ENCODE data around the gene ZBBX.

Gene ZBBX

DNA sequence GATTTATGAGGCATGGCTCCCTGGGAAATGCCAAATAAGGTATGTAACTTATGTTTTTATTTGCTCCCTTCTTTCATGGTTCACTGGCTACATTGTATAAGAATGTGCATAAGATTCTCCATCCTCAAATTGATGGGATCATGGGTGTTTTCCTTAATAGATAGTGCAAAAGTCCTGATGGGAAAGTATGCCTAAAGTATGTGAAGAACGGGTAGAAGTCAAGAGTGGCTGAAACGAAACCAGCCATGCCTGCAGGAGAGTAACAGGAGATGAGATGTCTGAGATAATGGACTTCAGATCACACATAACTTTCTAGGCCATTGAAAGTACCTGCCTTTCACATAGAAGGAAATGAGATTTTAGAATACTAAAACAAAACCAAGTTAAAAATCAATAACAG is 56.5 kb downstream of the ZBBX start:
- no peak for FAIRE-seq
- TF ChIP-seq PAX5 (IDR thresholded peaks at IDR 0.05; ENCODE audit: insufficient read depth, low read length, severe bottlenecking) (no peak), POLR2A (IDR thresholded peaks at IDR 0.05; ENCODE audit: low read depth, low read length) (no peak), SPI1 (IDR thresholded peaks at IDR 0.05; ENCODE audit: low read depth, low read length) (no peak), POU2F2 (IDR thresholded peaks at IDR 0.05; ENCODE audit: low read depth, low read length) (no peak), POLR2AphosphoS5 (IDR thresholded peaks at IDR 0.05; ENCODE audit: low read depth, low read length) (no peak), TAF1 (IDR thresholded peaks at IDR 0.05; ENCODE audit: low read depth, low read length) (no peak)
- no peak for DNase-seq (ENCODE audit: insufficient read length, low spot score)

DNA sequence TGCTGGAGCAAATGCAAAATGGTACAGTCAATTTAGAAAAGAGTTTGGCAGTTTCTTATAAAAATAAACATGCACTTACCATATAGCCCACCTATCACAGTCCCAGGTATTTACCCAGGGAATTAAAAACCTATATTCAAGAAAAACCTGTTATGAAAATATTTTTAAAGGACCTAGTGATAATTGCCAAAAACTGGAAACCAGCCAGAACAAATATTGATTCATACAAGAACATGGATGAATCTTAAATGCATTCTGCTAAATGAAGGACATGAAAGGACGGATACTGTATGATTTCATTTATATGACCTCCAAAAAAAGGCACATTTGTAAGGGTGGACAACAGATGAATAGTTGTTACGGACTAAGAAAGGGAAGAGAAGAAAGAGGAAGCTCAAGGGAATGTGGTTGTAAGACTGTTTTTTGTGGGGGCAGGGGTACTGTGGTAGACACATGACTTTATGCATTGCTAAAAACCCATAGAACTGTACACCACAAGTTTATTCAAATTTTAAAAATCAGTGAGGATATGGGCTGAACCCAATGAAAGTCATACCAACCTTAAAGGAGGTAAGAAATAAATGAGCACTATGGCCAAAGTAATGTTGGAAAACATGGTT is 61.0 kb downstream of the ZBBX start:
- TF ChIP-seq TAF1 (IDR thresholded peaks at IDR 0.05; ENCODE audit: low read depth, low read length) (no peak), POLR2A (IDR thresholded peaks at IDR 0.05; ENCODE audit: low read depth, low read length) (no peak), POLR2AphosphoS5 (IDR thresholded peaks at IDR 0.05; ENCODE audit: low read depth, low read length) (no peak)
- FAIRE-seq (no peak), DNase-seq (ENCODE audit: insufficient read length, low spot score) (no peak)

DNA sequence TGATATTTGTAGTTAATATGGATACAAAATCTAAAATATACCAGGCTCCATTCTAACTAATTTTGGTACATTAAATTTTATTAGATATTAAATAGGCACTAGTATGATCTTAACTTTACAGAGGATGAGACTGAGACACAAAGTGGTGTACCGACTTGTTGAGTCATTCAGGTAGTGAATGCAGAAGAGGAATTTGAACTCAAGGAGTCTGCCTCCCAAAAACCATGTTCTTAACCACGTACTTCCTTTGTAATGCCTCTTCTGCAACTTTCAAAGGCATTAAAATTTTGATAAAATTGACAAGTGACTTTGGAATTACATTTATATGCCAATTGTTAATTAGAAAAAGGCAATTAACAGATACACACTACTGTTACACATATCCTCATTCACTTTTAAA is 61.8 kb downstream of the ZBBX start:
- TF ChIP-seq SPI1 (IDR thresholded peaks at IDR 0.05; ENCODE audit: low read depth, low read length) (no peak), PAX5 (IDR thresholded peaks at IDR 0.05; ENCODE audit: insufficient read depth, low read length, severe bottlenecking) (no peak), TAF1 (IDR thresholded peaks at IDR 0.05; ENCODE audit: low read depth, low read length) (no peak)
- FAIRE-seq (no peak), DNase-seq (ENCODE audit: insufficient read length, low spot score) (no peak)

DNA sequence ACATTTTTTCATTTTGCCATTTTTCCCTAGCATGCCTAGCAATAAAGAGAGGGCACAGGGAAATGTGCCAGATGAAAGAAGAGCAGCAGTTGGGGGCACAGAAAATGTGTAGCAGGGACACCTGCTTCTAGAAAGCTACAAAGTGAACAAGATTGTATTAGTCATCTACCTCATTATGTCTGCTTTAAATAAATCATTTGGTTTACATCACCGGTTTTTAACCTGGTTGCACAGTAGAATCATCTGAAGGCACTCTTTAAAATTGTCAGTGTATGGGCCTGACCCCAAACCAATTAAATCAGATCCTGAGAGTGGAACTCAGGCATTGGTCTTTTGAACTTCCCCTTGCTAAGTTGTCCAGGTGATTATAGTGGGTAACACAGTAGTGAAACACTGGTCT is 73.8 kb downstream of the ZBBX start:
- no peak for DNase-seq (ENCODE audit: insufficient read length, low spot score)
- TF ChIP-seq POLR2A (IDR thresholded peaks at IDR 0.05; ENCODE audit: low read depth, low read length) (no peak), TAF1 (IDR thresholded peaks at IDR 0.05; ENCODE audit: low read depth, low read length) (no peak), PAX5 (IDR thresholded peaks at IDR 0.05; ENCODE audit: insufficient read depth, low read length, severe bottlenecking) (no peak), SPI1 (IDR thresholded peaks at IDR 0.05; ENCODE audit: low read depth, low read length) (no peak), POLR2AphosphoS5 (IDR thresholded peaks at IDR 0.05; ENCODE audit: low read depth, low read length) (no peak), POU2F2 (IDR thresholded peaks at IDR 0.05; ENCODE audit: low read depth, low read length) (no peak)
- no peak for FAIRE-seq

DNA sequence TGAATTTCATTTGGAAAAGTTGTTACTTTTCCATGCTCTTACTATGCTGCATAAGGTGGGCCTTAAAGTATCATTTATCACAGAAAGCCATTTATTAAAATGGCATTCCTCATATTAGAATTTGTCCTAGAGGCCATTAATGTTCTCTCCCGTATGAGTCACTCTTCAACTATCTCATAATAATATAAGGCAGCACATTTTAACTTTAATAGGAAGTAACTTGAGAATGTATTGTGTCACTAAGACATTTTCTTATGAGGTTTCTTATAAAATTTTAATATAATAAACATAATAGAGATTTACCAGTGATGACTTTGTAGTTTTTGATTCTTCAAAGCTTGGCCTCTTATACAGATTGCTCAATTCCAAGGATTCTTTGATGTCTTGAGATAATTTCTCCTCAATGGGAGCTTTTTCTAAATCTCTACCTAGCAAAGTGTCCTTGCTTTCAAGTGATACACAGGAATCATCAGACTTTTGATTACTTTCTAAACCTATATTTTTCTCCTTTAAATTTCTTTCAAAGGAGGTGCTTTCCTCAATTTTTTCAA is 74.7 kb downstream of the ZBBX start:
- FAIRE-seq (no peak), DNase-seq (ENCODE audit: insufficient read length, low spot score) (no peak)
- TF ChIP-seq POU2F2 (IDR thresholded peaks at IDR 0.05; ENCODE audit: low read depth, low read length) (no peak), PAX5 (IDR thresholded peaks at IDR 0.05; ENCODE audit: insufficient read depth, low read length, severe bottlenecking) (no peak), POLR2AphosphoS5 (IDR thresholded peaks at IDR 0.05; ENCODE audit: low read depth, low read length) (no peak), SPI1 (IDR thresholded peaks at IDR 0.05; ENCODE audit: low read depth, low read length) (no peak), TAF1 (IDR thresholded peaks at IDR 0.05; ENCODE audit: low read depth, low read length) (no peak), POLR2A (IDR thresholded peaks at IDR 0.05; ENCODE audit: low read depth, low read length) (no peak)

DNA sequence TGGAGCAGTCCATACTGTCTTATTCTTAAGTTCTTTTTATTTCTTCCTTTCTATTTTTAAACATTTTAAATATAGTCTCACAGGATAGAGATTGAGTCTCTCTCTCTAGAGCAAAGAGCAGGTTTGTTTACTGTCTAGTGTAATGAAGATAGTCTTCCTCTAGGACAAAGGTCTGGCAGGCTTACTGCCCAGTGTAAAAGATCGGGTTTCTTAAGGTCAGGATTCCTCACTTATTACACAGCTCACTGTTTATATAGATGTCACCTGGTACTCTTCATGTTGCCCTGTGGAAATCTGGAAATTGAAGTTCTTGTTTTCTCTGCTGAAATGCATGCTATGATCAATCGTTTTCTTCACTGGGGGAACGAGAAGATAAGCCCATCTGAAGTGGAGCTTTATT is 76.0 kb downstream of the ZBBX start:
- FAIRE-seq (no peak), DNase-seq (ENCODE audit: insufficient read length, low spot score) (no peak)
- TF ChIP-seq POLR2A (IDR thresholded peaks at IDR 0.05; ENCODE audit: low read depth, low read length), result no peak
- no peak for TF ChIP-seq TAF1 (IDR thresholded peaks at IDR 0.05; ENCODE audit: low read depth, low read length)
- TF ChIP-seq SPI1 (IDR thresholded peaks at IDR 0.05; ENCODE audit: low read depth, low read length), result no peak
- TF ChIP-seq PAX5 (IDR thresholded peaks at IDR 0.05; ENCODE audit: insufficient read depth, low read length, severe bottlenecking), result no peak

DNA sequence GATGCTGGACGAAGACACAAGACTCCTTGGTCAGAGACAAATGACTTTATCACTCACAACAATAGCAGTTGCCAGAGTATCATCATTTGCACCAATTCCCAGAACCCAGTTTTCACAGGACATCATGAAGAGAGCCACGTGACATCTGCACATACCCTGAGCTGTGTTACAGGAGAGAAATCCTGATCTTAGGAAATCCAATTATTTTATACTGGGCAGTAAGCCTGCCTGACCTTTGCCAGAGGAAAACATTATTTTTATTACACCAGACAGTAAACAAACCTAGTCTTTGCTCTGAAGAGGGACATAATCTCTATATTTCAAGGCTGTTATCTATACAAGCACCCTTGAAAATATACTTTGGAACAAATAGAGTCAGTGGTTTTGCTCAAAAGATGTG is 77.4 kb downstream of the ZBBX start:
- FAIRE-seq (no peak), DNase-seq (ENCODE audit: insufficient read length, low spot score) (no peak)
- TF ChIP-seq POLR2A (IDR thresholded peaks at IDR 0.05; ENCODE audit: low read depth, low read length) (no peak), PAX5 (IDR thresholded peaks at IDR 0.05; ENCODE audit: insufficient read depth, low read length, severe bottlenecking) (no peak)

DNA sequence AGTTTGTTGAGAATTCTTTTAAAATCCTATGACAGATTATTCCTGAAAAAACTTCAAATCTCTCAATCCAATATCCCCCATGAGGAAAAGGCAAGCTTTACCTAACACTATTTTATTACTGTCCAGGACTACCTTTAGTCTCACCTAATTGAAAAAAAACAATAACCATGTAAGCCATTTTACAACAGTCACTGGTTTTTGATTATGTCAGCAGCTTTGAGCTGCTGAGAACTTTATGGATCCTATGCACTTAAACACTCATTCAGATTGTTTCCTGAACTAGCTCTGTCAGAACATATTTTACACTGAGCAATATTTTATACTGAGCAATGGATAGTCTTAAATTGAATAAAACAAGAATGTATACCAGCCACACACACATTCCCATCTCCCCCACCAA is 79.9 kb downstream of the ZBBX start:
- DNase-seq (ENCODE audit: insufficient read length, low spot score) (no peak), FAIRE-seq (no peak)
- TF ChIP-seq TAF1 (IDR thresholded peaks at IDR 0.05; ENCODE audit: low read depth, low read length) (no peak), PAX5 (IDR thresholded peaks at IDR 0.05; ENCODE audit: insufficient read depth, low read length, severe bottlenecking) (no peak), SPI1 (IDR thresholded peaks at IDR 0.05; ENCODE audit: low read depth, low read length) (no peak), POLR2A (IDR thresholded peaks at IDR 0.05; ENCODE audit: low read depth, low read length) (no peak), POU2F2 (IDR thresholded peaks at IDR 0.05; ENCODE audit: low read depth, low read length) (no peak), POLR2AphosphoS5 (IDR thresholded peaks at IDR 0.05; ENCODE audit: low read depth, low read length) (no peak)

DNA sequence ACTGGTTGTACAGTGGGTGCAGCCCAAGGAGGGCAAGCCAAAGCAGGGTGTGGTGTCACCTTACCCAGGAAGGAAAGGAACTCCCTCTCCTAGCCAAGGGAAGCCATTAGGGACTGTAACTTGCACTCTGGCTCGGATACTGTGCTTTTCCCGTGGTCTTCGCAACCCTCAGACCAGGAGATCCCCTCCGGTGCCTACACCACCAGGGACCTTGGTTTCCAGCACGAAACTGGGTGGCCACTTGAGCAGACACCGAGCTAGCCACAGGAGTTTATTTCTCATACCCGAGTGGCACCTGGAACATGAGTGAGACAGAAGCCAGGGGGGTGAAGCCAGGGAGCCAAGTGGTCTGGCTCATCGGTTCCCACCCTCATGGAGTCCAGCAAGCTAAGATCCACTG is 90.7 kb downstream of the ZBBX start:
- DNase-seq (ENCODE audit: insufficient read length, low spot score) (no peak), FAIRE-seq (no peak)
- TF ChIP-seq POLR2AphosphoS5 (IDR thresholded peaks at IDR 0.05; ENCODE audit: low read depth, low read length) (no peak), PAX5 (IDR thresholded peaks at IDR 0.05; ENCODE audit: insufficient read depth, low read length, severe bottlenecking) (no peak), POLR2A (IDR thresholded peaks at IDR 0.05; ENCODE audit: low read depth, low read length) (no peak), POU2F2 (IDR thresholded peaks at IDR 0.05; ENCODE audit: low read depth, low read length) (no peak), TAF1 (IDR thresholded peaks at IDR 0.05; ENCODE audit: low read depth, low read length) (no peak), SPI1 (IDR thresholded peaks at IDR 0.05; ENCODE audit: low read depth, low read length) (no peak)

DNA sequence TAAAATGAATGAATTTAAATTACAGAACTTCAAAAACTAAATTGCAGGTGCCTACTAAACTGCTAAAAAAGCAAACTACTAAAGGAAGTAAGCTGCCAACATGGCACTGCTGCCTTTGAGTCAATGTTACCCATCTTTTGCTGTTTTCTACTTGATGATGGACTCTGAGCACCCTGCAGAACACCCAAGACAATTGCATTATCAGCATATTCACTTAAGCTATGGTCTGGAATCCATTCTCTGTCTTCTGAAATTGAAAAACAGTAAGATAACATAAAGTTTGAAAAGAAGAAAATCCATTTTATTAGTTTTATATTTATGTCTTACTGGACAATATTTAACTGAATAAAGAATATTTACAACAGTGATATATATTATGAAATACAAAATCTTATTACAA is 91.4 kb downstream of the ZBBX start:
- FAIRE-seq, result no peak
- DNase-seq (ENCODE audit: insufficient read length, low spot score), result no peak
- TF ChIP-seq SPI1 (IDR thresholded peaks at IDR 0.05; ENCODE audit: low read depth, low read length), result no peak
- TF ChIP-seq PAX5 (IDR thresholded peaks at IDR 0.05; ENCODE audit: insufficient read depth, low read length, severe bottlenecking), result no peak
- no peak for TF ChIP-seq POLR2AphosphoS5 (IDR thresholded peaks at IDR 0.05; ENCODE audit: low read depth, low read length)
- no peak for TF ChIP-seq POU2F2 (IDR thresholded peaks at IDR 0.05; ENCODE audit: low read depth, low read length)
- TF ChIP-seq POLR2A (IDR thresholded peaks at IDR 0.05; ENCODE audit: low read depth, low read length), result no peak
- TF ChIP-seq TAF1 (IDR thresholded peaks at IDR 0.05; ENCODE audit: low read depth, low read length), result no peak

All from GM12891 (cell line).